Gastroesophageal sphincter (tissue), 4 donors: ENCODE data around the gene FKBP1B. TPM values are rescaled to one million over a fixed set of nuclear protein-coding genes. Genes with fewer than 3 reads are reported as not detected.
"Not testable (repeated sequence)": the region's sequence is repeated elsewhere in the genome, so short reads cannot be mapped to it uniquely, and the experiment has no call there.

ENCODE experiments used
- ATAC-seq: fragments of 150-250 bp; one replicate; pipeline ENCODE4 v1.9.1; 2016; ENCODE audit warnings: mild to moderate bottlenecking, moderate library complexity
- H3K27ac ChIP-seq, 4 donors: fragments of 200-600 bp; sonication (generic) in 3 of 4; 1 replicate in 3 of 4; 2 replicates in 1 of 4; pipeline ENCODE4 v1.5.1; 2016 to 2019
- H3K27me3 ChIP-seq: fragments of 200-600 bp; sonication (generic); one replicate; pipeline ENCODE4 v1.5.1; 2019
- H3K36me3 ChIP-seq, 2 donors: fragments of 200-600 bp; sonication (generic); one replicate each; pipeline ENCODE4 v1.5.1; 2019; ENCODE audit warnings: control low read depth in 1 of 2
- H3K4me1 ChIP-seq, 3 donors: fragments of 200-600 bp; sonication (generic); 1 replicate in 2 of 3; 2 replicates in 1 of 3; pipeline ENCODE4 v1.5.1; 2016 to 2019; ENCODE audit warnings: control low read depth in 2 of 3
- H3K4me3 ChIP-seq, 2 donors: fragments of 200-600 bp; sonication (generic); one replicate each; pipeline ENCODE4 v1.5.1; 2019; ENCODE audit warnings: mild to moderate bottlenecking in 1 of 2, moderate library complexity in 1 of 2
- H3K9me3 ChIP-seq, 3 donors: fragments of 200-600 bp; sonication (generic); one replicate each; pipeline ENCODE4 v1.5.1; 2017 to 2019; ENCODE audit warnings: control low read depth in 2 of 3
- EP300 ChIP-seq: sonication (generic); formaldehyde crosslinking; IDR thresholded peaks from one replicate; pipeline ENCODE4 v1.6.1; 2017; ENCODE audit warnings: antibody characterized with exemption, mild to moderate bottlenecking
- POLR2A ChIP-seq, 2 donors: fragments of 450-650 bp; IDR thresholded peaks; one replicate each; pipeline ENCODE4 v1.6.1; 2017; ENCODE audit warnings: antibody characterized with exemption in 2 of 2, mild to moderate bottlenecking in 2 of 2, moderate library complexity in 1 of 2
- POLR2AphosphoS5 ChIP-seq: sonication (generic); formaldehyde crosslinking; IDR thresholded peaks from one replicate; pipeline ENCODE4 v1.6.1; 2017; ENCODE audit warnings: antibody characterized with exemption
- WGBS, 2 donors: methylation state at CpG; one replicate each; pipeline ENCODE4 v1.1.5; 2018; ENCODE audit warnings: low coverage in 1 of 2; 5-methylcytosine and 5-hydroxymethylcytosine counted together
- small RNA-seq, 4 donors: library from RNA; depleted of rRNA; stranded (forward); fragments of <200 nt; gene quantifications; one replicate each; pipeline ENCODE3, GENCODE V24; 2016
- total RNA-seq, 4 donors: library from RNA; depleted of rRNA; stranded (reverse); fragments of >200 nt; gene quantifications; one replicate each; pipeline ENCODE4 v1.1.0, GENCODE V29; 2016
- TF ChIP-seq, protein P1 (sequence below), 4 experiments: fragments of 200-600 bp in 2 of 4; fragments of 450-650 bp in 2 of 4; sonication (generic) in 1 of 4; IDR thresholded peaks; one replicate each; pipeline ENCODE4 v1.5.1; 2017 to 2019; ENCODE audit warnings: antibody characterized with exemption in 4 of 4, mild to moderate bottlenecking in 2 of 4, moderate library complexity in 2 of 4

The FKBP1B gene
- total RNA-seq, 4 donors from 2014 or later: 2.3 to 8.6 (median 5.5) TPM

DNA sequence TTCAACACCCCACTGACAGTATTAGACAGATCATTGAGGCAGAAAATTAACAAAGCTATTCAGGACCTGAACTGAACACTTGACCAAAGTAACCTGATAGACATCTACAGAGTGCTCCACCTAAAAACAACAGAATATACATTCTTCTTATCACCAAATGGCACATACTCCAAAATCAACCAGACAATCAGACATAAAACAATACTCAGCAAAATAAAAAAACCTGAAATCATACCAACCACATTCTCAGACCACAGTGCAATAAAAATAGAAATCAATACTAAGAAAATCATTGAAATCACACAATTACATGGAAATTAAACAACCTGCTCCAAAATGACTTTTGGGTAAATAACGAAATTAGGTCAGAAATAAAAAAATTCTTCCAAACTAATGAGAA, 57.8 kb downstream of the FKBP1B start:
- H3K27me3 ChIP-seq: no peaks in the 10 kb centered on the region
- TF ChIP-seq, protein P1, sequence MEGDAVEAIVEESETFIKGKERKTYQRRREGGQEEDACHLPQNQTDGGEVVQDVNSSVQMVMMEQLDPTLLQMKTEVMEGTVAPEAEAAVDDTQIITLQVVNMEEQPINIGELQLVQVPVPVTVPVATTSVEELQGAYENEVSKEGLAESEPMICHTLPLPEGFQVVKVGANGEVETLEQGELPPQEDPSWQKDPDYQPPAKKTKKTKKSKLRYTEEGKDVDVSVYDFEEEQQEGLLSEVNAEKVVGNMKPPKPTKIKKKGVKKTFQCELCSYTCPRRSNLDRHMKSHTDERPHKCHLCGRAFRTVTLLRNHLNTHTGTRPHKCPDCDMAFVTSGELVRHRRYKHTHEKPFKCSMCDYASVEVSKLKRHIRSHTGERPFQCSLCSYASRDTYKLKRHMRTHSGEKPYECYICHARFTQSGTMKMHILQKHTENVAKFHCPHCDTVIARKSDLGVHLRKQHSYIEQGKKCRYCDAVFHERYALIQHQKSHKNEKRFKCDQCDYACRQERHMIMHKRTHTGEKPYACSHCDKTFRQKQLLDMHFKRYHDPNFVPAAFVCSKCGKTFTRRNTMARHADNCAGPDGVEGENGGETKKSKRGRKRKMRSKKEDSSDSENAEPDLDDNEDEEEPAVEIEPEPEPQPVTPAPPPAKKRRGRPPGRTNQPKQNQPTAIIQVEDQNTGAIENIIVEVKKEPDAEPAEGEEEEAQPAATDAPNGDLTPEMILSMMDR (IDR thresholded peaks at IDR 0.05): no peak
- H3K4me3 ChIP-seq: no peak overlapping the region
- H3K9me3 ChIP-seq: no peaks in the 10 kb centered on the region
- ATAC-seq: no peak
- H3K27ac ChIP-seq: no peak overlapping the region
- WGBS, 2 donors: 88 to 100% methylated on average over 1 of the region's 1 CpG
- H3K36me3 ChIP-seq: peaks cover 0 to 28% of the 10 kb centered on the region in 2 donors
- H3K4me1 ChIP-seq: peaks cover 0 to 9% (median 0%) of the 10 kb centered on the region in 3 donors

DNA sequence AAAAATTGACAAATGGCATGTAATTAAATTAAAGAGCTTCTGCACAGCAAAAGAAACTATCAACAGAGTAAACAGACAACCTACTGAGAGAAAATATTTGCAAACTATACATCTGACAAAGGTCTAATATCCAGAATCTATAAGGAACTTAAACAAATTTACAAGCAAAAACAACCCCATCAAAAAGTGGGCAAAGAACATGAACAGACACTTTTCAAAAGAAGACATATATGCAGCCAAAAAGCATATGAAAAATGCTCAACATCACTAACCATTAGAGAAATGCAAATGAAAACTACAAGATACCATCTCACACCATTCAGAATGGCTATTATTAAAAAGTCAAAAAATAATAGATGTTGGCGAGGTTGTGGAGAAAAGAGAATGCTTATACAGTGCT, 59.9 kb downstream of the FKBP1B start:
- WGBS, 2 donors: 92 to 100% methylated on average over 1 of the region's 1 CpG
- not testable (repeated sequence) for H3K4me3 ChIP-seq, H3K9me3 ChIP-seq, H3K27ac ChIP-seq, H3K27me3 ChIP-seq, H3K4me1 ChIP-seq, ATAC-seq
- peaks cover 0 to 20% of the 10 kb centered on the region in 2 donors for H3K36me3 ChIP-seq

DNA sequence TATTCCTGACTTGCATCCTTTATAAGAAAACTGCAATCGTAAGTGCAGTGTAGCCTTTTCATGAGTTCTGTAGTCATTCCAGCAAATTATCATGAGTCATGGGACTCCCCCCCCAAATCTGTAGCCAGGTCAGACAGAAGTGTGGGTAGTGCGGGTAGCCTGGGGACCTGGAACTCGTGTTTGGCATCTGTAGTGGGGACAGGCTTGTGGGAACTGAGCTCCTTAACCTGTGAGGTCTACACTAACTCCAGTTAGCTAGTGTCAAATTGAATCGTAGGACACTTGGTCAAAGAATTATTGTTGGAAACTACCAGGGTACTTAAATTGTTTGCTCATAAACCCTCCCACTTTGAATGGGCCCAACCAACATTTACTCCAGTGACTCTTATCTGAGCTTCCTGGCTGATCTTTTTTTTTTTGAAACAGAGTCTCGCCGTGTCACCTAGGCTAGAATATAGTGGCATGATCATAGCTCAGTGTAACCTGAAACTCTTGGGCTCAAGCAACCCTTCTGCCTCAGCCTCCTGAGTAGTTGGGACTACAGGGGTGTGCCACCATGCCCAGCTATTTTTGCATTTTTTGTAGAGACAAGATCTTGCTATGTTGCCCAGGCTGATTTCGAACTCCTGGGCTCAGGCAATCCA, 61.2 kb downstream of the FKBP1B start:
- no peak overlapping the region for H3K27ac ChIP-seq
- no peaks in the 10 kb centered on the region for H3K4me1 ChIP-seq
- H3K9me3 ChIP-seq: peaks cover 0 to 12% (median 0%) of the 10 kb centered on the region in 3 donors
- ATAC-seq: no peak
- WGBS, 2 donors: 79 to 93% methylated on average over 3 to 5 of the region's 7 CpGs
- no peak overlapping the region for H3K4me3 ChIP-seq
- H3K36me3 ChIP-seq: peaks cover 0 to 20% of the 10 kb centered on the region in 2 donors
- TF ChIP-seq POLR2A (IDR thresholded peaks at IDR 0.05) (no peak), POLR2AphosphoS5 (no peak), EP300 (no peak)
- TF ChIP-seq, protein P1 (IDR thresholded peaks at IDR 0.05): no peak
- no peaks in the 10 kb centered on the region for H3K27me3 ChIP-seq

DNA sequence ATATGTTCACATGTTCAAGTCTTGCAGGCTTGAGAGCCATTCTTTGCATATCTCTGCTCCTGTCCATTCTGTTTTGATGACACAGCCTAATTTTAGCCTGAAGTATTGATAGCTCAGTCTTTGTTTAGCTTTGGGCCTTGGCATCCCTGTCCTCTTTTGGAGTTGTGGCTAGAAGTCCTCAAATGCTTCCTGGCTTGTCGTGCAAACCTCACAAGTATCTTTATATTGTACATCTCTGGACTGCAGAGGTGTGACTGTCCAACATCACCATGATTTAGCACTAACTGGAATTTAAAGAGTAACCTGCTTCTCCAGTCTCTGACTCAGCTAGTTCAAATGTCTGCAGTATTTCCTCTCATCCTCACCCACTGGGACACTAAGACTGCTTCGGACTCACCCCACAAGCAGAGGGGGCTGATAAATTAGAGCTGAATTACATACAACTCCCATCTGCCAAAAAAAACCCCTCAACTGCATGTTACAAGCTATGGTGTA, 61.9 kb downstream of the FKBP1B start:
- Histone ChIP-seq H3K36me3 (peaks cover 0 to 26% of the 10 kb centered on the region in 2 donors), H3K27me3 (no peaks in the 10 kb centered on the region), H3K27ac (no peak overlapping the region), H3K4me3 (no peak overlapping the region), H3K9me3 (peaks cover 0 to 12% (median 0%) of the 10 kb centered on the region in 3 donors), H3K4me1 (no peaks in the 10 kb centered on the region)
- 52% methylated on average over 2 of the region's 2 CpGs; no CpG with 5 or more reads in 1 of the 2 donors for WGBS, 2 donors
- no peak for ATAC-seq
- TF ChIP-seq POLR2A (IDR thresholded peaks at IDR 0.05) (no peak), POLR2AphosphoS5 (no peak), EP300 (no peak)
- TF ChIP-seq, protein P1 (IDR thresholded peaks at IDR 0.05): no peak

Small RNAs within 50 kb of the gene (small RNA-seq; reads per million reads assigned to genes)
- 0 reads per million in 4 donors for gene RNU6-370P

Other genes starting within 250 kb of the FKBP1B start
- 10 to 100 TPM; 10.4 to 36.1 (median 16.8) TPM for gene ATAD2B, start 122.6 kb upstream of the FKBP1B start, total RNA-seq
- 10 to 100 TPM; 19.1 to 29.3 (median 22.2) TPM for gene UBXN2A, start 109.3 kb upstream of the FKBP1B start, total RNA-seq
- under 1 TPM in 1 of 4 donors, not detected in 3; 0.39 TPM for gene MFSD2B, start 39.7 kb upstream of the FKBP1B start, total RNA-seq
- gene WDCP, start 2.4 kb upstream of the FKBP1B start, total RNA-seq: 1 to 10 TPM; 5.9 to 7.3 (median 6.4) TPM
- 100 to 1,000 TPM in 3 of 4 donors, 10 to 100 TPM in 1; 96.8 to 128 (median 115) TPM for gene SF3B6, start 26.6 kb downstream of the FKBP1B start, total RNA-seq
- gene TP53I3, start 35.1 kb downstream of the FKBP1B start, total RNA-seq: 10 to 100 TPM in 1 of 4 donors, 1 to 10 TPM in 3; 5.6 to 10.1 (median 8.9) TPM
- under 1 TPM in 1 of 4 donors, not detected in 3; 0.94 TPM for gene PFN4, start 73.6 kb downstream of the FKBP1B start, total RNA-seq
- gene FAM228B, start 73.7 kb downstream of the FKBP1B start, total RNA-seq: 10 to 100 TPM; 24.0 to 45.5 (median 30.9) TPM
- 1 to 10 TPM in 3 of 4 donors, under 1 TPM in 1; 0.54 to 3.7 (median 2.0) TPM for gene FAM228A, start 125.3 kb downstream of the FKBP1B start, total RNA-seq